K562 (cell line): ENCODE measurements around the gene MGAT4B. TPM values are rescaled to one million over a fixed set of nuclear protein-coding genes. Genes with fewer than 3 reads are reported as not detected.

Source experiments
- CREB5 ChIP-seq: fragments of 250-450 bp; sonication (Bioruptor Pico); IDR thresholded peaks from 2 replicates; pipeline ENCODE4 v1.5.0; 2020; ENCODE audit warnings: mild to moderate bottlenecking
- E2F5 ChIP-seq: sonication (generic); formaldehyde crosslinking; IDR thresholded peaks from 2 replicates; pipeline ENCODE4 v1.8.0; 2022; ENCODE audit warnings: mild to moderate bottlenecking, missing genetic modification reagents
- ESRRA ChIP-seq: fragments of 450-650 bp; IDR thresholded peaks from 2 replicates; pipeline ENCODE4 v1.6.1; 2014; ENCODE audit warnings: low read depth, mild to moderate bottlenecking, moderate library complexity, borderline replicate concordance
- FOXK2 ChIP-seq, 2 experiments: fragments of 450-650 bp; IDR thresholded peaks in 1 of 2; conservative IDR thresholded peaks in 1 of 2; 2 replicates each; pipeline ENCODE4 v1.6.1; 2016; ENCODE audit warnings: low read depth in 2 of 2, mild to moderate bottlenecking in 1 of 2
- L3MBTL2 ChIP-seq: fragments of 450-650 bp; IDR thresholded peaks from 2 replicates; pipeline ENCODE4 v1.6.1; 2016; ENCODE audit warnings: mild to moderate bottlenecking, moderate library complexity
- MNT ChIP-seq, 2 experiments: fragments of 450-650 bp; conservative IDR thresholded peaks; 2 replicates each; pipeline ENCODE4 v1.6.1; 2017; ENCODE audit warnings: mild to moderate bottlenecking in 2 of 2, moderate library complexity in 2 of 2
- NR2C2 ChIP-seq, 2 experiments: fragments of 200-800 bp in 1 of 2; sonication (Bioruptor generic) in 1 of 2; sonication (generic) in 1 of 2; formaldehyde crosslinking in 1 of 2; IDR thresholded peaks; 2 replicates each; pipeline versions ENCODE4 v1.6.1 to v1.8.0; 2016 to 2022; ENCODE audit warnings: mild to moderate bottlenecking in 1 of 2, missing compliant biosample characterization in 1 of 2, missing genetic modification characterization in 1 of 2, missing genetic modification reagents in 1 of 2
- NRF1 ChIP-seq, 2 experiments: fragments of 450-650 bp; IDR thresholded peaks in 1 of 2; conservative IDR thresholded peaks in 1 of 2; 2 replicates each; pipeline ENCODE4 v1.6.1; 2014; ENCODE audit warnings: mild to moderate bottlenecking in 2 of 2
- ZNF143 ChIP-seq: sonication (generic); formaldehyde crosslinking; IDR thresholded peaks from 2 replicates; pipeline ENCODE4 v1.9.0; 2022; ENCODE audit warnings: mild to moderate bottlenecking, missing genetic modification reagents
- ZNF184 ChIP-seq: sonication (generic); formaldehyde crosslinking; IDR thresholded peaks from 2 replicates; pipeline ENCODE4 v1.5.0; 2020; ENCODE audit warnings: missing genetic modification reagents
- ZNF212 ChIP-seq: fragments of 450-650 bp; formaldehyde crosslinking; IDR thresholded peaks from 2 replicates; pipeline ENCODE4 v1.4.0; 2020; ENCODE audit warnings: mild to moderate bottlenecking
- ZNF395 ChIP-seq: fragments of 200-800 bp; sonication (Bioruptor generic); IDR thresholded peaks from 2 replicates; pipeline ENCODE4 v1.6.1; 2017; ENCODE audit warnings: missing genetic modification characterization, missing compliant biosample characterization
- ZNF431 ChIP-seq: sonication (generic); formaldehyde crosslinking; IDR thresholded peaks from 2 replicates; pipeline ENCODE4 v1.8.0; 2022; ENCODE audit warnings: mild to moderate bottlenecking, missing genetic modification reagents
- polyA plus RNA-seq, 8 experiments: library from polyadenylated mRNA; depleted of rRNA in 4 of 8; stranded (reverse) in 5 of 8; unstranded in 3 of 8; fragments of >200 nt; fragmentation: Nextera tagmentation in 2 of 8; fragmentation: Illumina TruSeq in 1 of 8; extraction: Ambion mirVana in 2 of 8; extraction: Trizol in 1 of 8; gene quantifications; 2 replicates each; pipeline versions ENCODE4 v1.2.1 to v1.2.3, GENCODE V29; 2011 to 2014; ENCODE audit warnings: inconsistent platforms in 1 of 8, missing spikeins in 1 of 8
- total RNA-seq, 7 experiments: library from RNA; depleted of rRNA in 6 of 7; stranded (reverse); fragments of >200 nt in 6 of 7; fragmentation: Illumina TruSeq in 2 of 7; extraction: Trizol in 2 of 7; gene quantifications; 2 replicates each; pipeline versions ENCODE4 v1.2.1 to v1.2.3, GENCODE V29; 2011 to 2021; ENCODE audit warnings: low replicate concordance in 1 of 7

The MGAT4B gene
- total and polyA plus RNA-seq, 9 of the 15 experiments (the other 6 are each of a cell fraction or from before 2014, with no cell fraction given): 0.34 to 133 (median 75.4) TPM

- TF ChIP-seq E2F5: no peak
- no peak for TF ChIP-seq CREB5 (CRISPR knock-in tag)
- TF ChIP-seq NR2C2 (CRISPR knock-in tag; IDR thresholded peaks at IDR 0.05): no peak
- peak; percentile 2; the same call in 1 of the 2 replicates for TF ChIP-seq NR2C2 (tag; IDR thresholded peaks at IDR 0.05)
- 0 out of 4 replicates have a peak, but pooled peaks of 1 of the 2 experiments have one; percentile 11 for TF ChIP-seq NRF1 (conservative IDR thresholded peaks at IDR 0.05 in 1 of 2, IDR thresholded peaks at IDR 0.05 in 1 of 2)
- peak; percentile 46 to 72 for TF ChIP-seq MNT (conservative IDR thresholded peaks at IDR 0.05)
- TF ChIP-seq FOXK2 (conservative IDR thresholded peaks at IDR 0.05 in 1 of 2, IDR thresholded peaks at IDR 0.05 in 1 of 2; ENCODE audit: low read depth in 2 of 2): peak; percentile 50 to 67; a peak in 2 of 4 replicates
- no peak for TF ChIP-seq ZNF431
- TF ChIP-seq ZNF184 (CRISPR knock-in tag): no peak
- TF ChIP-seq L3MBTL2: peak; percentile 48
- TF ChIP-seq ESRRA: 0 out of 2 replicates have a peak, but pooled peaks have one; percentile 21
- TF ChIP-seq ZNF395 (CRISPR knock-in tag): no peak
- peak; percentile 71 for TF ChIP-seq ZNF143 (CRISPR knock-in tag)
- no peak for TF ChIP-seq ZNF212 (CRISPR knock-in tag)
Measured at GRCh38 chr5:179762079-179762780, 44.4 kb downstream of the MGAT4B start (continued).
